Lower lobe of right lung (tissue), 2 donors: Measurements from ENCODE around the gene C1QTNF5. TPM values are rescaled to one million over a fixed set of nuclear protein-coding genes. Genes with fewer than 3 reads are reported as not detected.

Source experiments
- ATAC-seq, 2 donors: fragments of 200-7000 bp; cut with Tn5 transposase; one replicate each; pipeline ENCODE4 v1.9.1; 2020 to 2022; ENCODE audit warnings: mild to moderate bottlenecking in 2 of 2, moderate library complexity in 2 of 2
- DNase-seq: peaks from one replicate; pipeline ENCODE4 v3.0.0-alpha.2; 2020
- H3K27ac ChIP-seq: fragments of 200-600 bp; one replicate; pipeline ENCODE4 v1.8.0; 2022
- H3K27me3 ChIP-seq: fragments of 200-600 bp; one replicate; pipeline ENCODE4 v1.8.0; 2022; ENCODE audit warnings: low read depth
- H3K36me3 ChIP-seq: fragments of 200-600 bp; one replicate; pipeline ENCODE4 v1.8.0; 2022; ENCODE audit warnings: mild to moderate bottlenecking
- H3K4me1 ChIP-seq: fragments of 200-600 bp; one replicate; pipeline ENCODE4 v1.8.0; 2022
- H3K4me3 ChIP-seq: fragments of 200-600 bp; one replicate; pipeline ENCODE4 v1.8.0; 2022; ENCODE audit warnings: mild to moderate bottlenecking
- H3K9me3 ChIP-seq: fragments of 200-600 bp; one replicate; pipeline ENCODE4 v1.8.0; 2022
- CTCF ChIP-seq: fragments of 200-600 bp; IDR thresholded peaks from one replicate; pipeline ENCODE4 v1.8.0; 2022; ENCODE audit warnings: antibody characterized with exemption, mild to moderate bottlenecking
- intact Hi-C: fragments of 100-400 bp; cut with DNase I; formaldehyde crosslinking; loops from one replicate; pipeline ENCODE4 v1.11.0; 2022
- total RNA-seq: library from RNA; stranded (reverse); fragmentation: NEBNext Ultra II Directional; extraction: Animal tissue kit (Norgen Biotek cat#: 25700); gene quantifications from one replicate; pipeline ENCODE4 v1.2.1, GENCODE V29; 2021
- donor health status: DM: no; HTN: yes; CAD: no; lungs with severe emphysema.

C1QTNF5 gene
- total RNA-seq, 1 donor from 2014 or later: 28.2 TPM

GRCh38 chr11:119335655-119336543 lies 4.8 kb downstream of the C1QTNF5 start:
- intact Hi-C loops: no loop called here
- TF ChIP-seq CTCF: no peak
- peak; percentile 45 for DNase-seq
- no peak for ATAC-seq
- Histone ChIP-seq H3K36me3 (peaks cover 13% of the 10 kb centered on the region), H3K27me3 (peaks cover 13% of the 10 kb centered on the region), H3K27ac (no peak overlapping the region), H3K4me3 (no peak overlapping the region), H3K4me1 (peaks cover 51% of the 10 kb centered on the region), H3K9me3 (no peaks in the 10 kb centered on the region)

GRCh38 chr11:119335091-119335654 lies 5.5 kb downstream of the C1QTNF5 start:
- intact Hi-C loops: no loop called here
- Histone ChIP-seq H3K36me3 (peaks cover 13% of the 10 kb centered on the region), H3K4me1 (peaks cover 44% of the 10 kb centered on the region), H3K9me3 (no peaks in the 10 kb centered on the region), H3K27me3 (peaks cover 9% of the 10 kb centered on the region), H3K4me3 (peak overlapping the region; percentile 93), H3K27ac (no peak overlapping the region)
- ATAC-seq: no peak
- TF ChIP-seq CTCF: no peak
- DNase-seq: no peak

GRCh38 chr11:119334174-119334930 lies 6.3 kb downstream of the C1QTNF5 start, which contains the start of gene RNF26:
TSS of gene RNF26 (plus strand) at chr11:119334527. CDS start at chr11:119335123, 596 bp downstream.
- H3K27me3 ChIP-seq: peaks cover 1% of the 10 kb centered on the region
- H3K36me3 ChIP-seq: peaks cover 13% of the 10 kb centered on the region
- ATAC-seq (peak; percentile 96 to 98), DNase-seq (peak; percentile 92)
- no peaks in the 10 kb centered on the region for H3K9me3 ChIP-seq
- peak within 1 kb of the TSS; percentile 93 for H3K4me3 ChIP-seq
- intact Hi-C loops: no loop called here
- no peak for TF ChIP-seq CTCF
- H3K4me1 ChIP-seq: peaks cover 36% of the 10 kb centered on the region
- peak within 1 kb of the TSS; percentile 87 for H3K27ac ChIP-seq

- H3K27me3 ChIP-seq: no peaks in the 10 kb centered on the region
- H3K27ac ChIP-seq: no peak overlapping the region
- ATAC-seq: no peak
- intact Hi-C loops: no loop called here
- TF ChIP-seq CTCF: no peak
- H3K4me1 ChIP-seq: peaks cover 18% of the 10 kb centered on the region
- DNase-seq: no peak
- H3K36me3 ChIP-seq: peaks cover 12% of the 10 kb centered on the region
- H3K9me3 ChIP-seq: no peaks in the 10 kb centered on the region
- H3K4me3 ChIP-seq: no peak overlapping the region
Observed at GRCh38 chr11:119332111-119332765, 8.4 kb downstream of the C1QTNF5 start.

- no peaks in the 10 kb centered on the region for H3K27me3 ChIP-seq
- no peak overlapping the region for H3K4me3 ChIP-seq
- no peak for TF ChIP-seq CTCF
- H3K9me3 ChIP-seq: no peaks in the 10 kb centered on the region
- intact Hi-C loops: no loop called here
- no peak for DNase-seq
- H3K27ac ChIP-seq: no peak overlapping the region
- ATAC-seq: no peak
- no peaks in the 10 kb centered on the region for H3K36me3 ChIP-seq
- H3K4me1 ChIP-seq: peaks cover 6% of the 10 kb centered on the region
Observed at GRCh38 chr11:119330237-119330636, 10.4 kb downstream of the C1QTNF5 start.
